ENCODE measurements around the gene FAIM. TPM values are rescaled to one million over a fixed set of nuclear protein-coding genes. Genes with fewer than 3 reads are reported as not detected.
"Not testable (repeated sequence)": the region's sequence is repeated elsewhere in the genome, so short reads cannot be mapped to it uniquely, and the experiment has no call there.

The FAIM gene
- total RNA-seq, 1 donor from 2014 or later: 17.0 TPM

GRCh38 chr3:138673641-138674530 is 65.3 kb downstream of the FAIM start:
- Mint-ChIP-seq H3K27me3 (ENCODE audit: low read depth) (no peaks in the 10 kb centered on the region), H3K27ac (ENCODE audit: unreplicated experiment) (peak overlapping the region; percentile 50), H3K4me1 (ENCODE audit: low read depth) (peaks cover 36% of the 10 kb centered on the region), H3K36me3 (ENCODE audit: low read depth) (peaks cover 31% of the 10 kb centered on the region), H3K9me3 (ENCODE audit: low read depth) (peaks cover 17% of the 10 kb centered on the region), H3K4me3 (ENCODE audit: unreplicated experiment) (no peak overlapping the region)
- no peak for TF ChIP-seq CTCF (IDR thresholded peaks at IDR 0.05)
- no peak for DNase-seq (ENCODE audit: low spot score)

GRCh38 chr3:138675393-138675792 is 66.8 kb downstream of the FAIM start:
- Mint-ChIP-seq H3K4me3 (ENCODE audit: unreplicated experiment) (no peak overlapping the region), H3K4me1 (ENCODE audit: low read depth) (peaks cover 28% of the 10 kb centered on the region), H3K27ac (ENCODE audit: unreplicated experiment) (no peak overlapping the region), H3K9me3 (ENCODE audit: low read depth) (peaks cover 17% of the 10 kb centered on the region), H3K27me3 (ENCODE audit: low read depth) (no peaks in the 10 kb centered on the region), H3K36me3 (ENCODE audit: low read depth) (peaks cover 31% of the 10 kb centered on the region)
- TF ChIP-seq CTCF (IDR thresholded peaks at IDR 0.05): no peak
- no peak for DNase-seq (ENCODE audit: low spot score)

GRCh38 chr3:138678086-138678485 is 69.5 kb downstream of the FAIM start:
- Mint-ChIP-seq H3K36me3 (ENCODE audit: low read depth) (peaks cover 32% of the 10 kb centered on the region), H3K9me3 (ENCODE audit: low read depth) (peaks cover 17% of the 10 kb centered on the region), H3K4me3 (ENCODE audit: unreplicated experiment) (no peak overlapping the region), H3K4me1 (ENCODE audit: low read depth) (peaks cover 23% of the 10 kb centered on the region), H3K27me3 (ENCODE audit: low read depth) (no peaks in the 10 kb centered on the region), H3K27ac (ENCODE audit: unreplicated experiment) (no peak overlapping the region)
- no peak for TF ChIP-seq CTCF (IDR thresholded peaks at IDR 0.05)
- no peak for DNase-seq (ENCODE audit: low spot score)

GRCh38 chr3:138678874-138679392 is 70.4 kb downstream of the FAIM start:
- Mint-ChIP-seq H3K27ac (ENCODE audit: unreplicated experiment) (no peak overlapping the region), H3K36me3 (ENCODE audit: low read depth) (peaks cover 28% of the 10 kb centered on the region)

GRCh38 chr3:138680974-138681373 is 72.4 kb downstream of the FAIM start:
- Mint-ChIP-seq H3K36me3 (ENCODE audit: low read depth) (peaks cover 11% of the 10 kb centered on the region), H3K4me1 (ENCODE audit: low read depth) (peaks cover 12% of the 10 kb centered on the region)
- H3K4me3 Mint-ChIP-seq (ENCODE audit: unreplicated experiment); H3K27me3 Mint-ChIP-seq (ENCODE audit: low read depth); DNase-seq (ENCODE audit: low spot score); H3K27ac Mint-ChIP-seq (ENCODE audit: unreplicated experiment); H3K9me3 Mint-ChIP-seq (ENCODE audit: low read depth): not testable (repeated sequence)

More at GRCh38 chr3:138678874-138679392, 70.4 kb downstream of the FAIM start:
- H3K4me1 Mint-ChIP-seq (ENCODE audit: low read depth): peaks cover 15% of the 10 kb centered on the region
- H3K4me3 Mint-ChIP-seq (ENCODE audit: unreplicated experiment): no peak overlapping the region
- peaks cover 15% of the 10 kb centered on the region for H3K9me3 Mint-ChIP-seq (ENCODE audit: low read depth)
- H3K27me3 Mint-ChIP-seq (ENCODE audit: low read depth): no peaks in the 10 kb centered on the region
- DNase-seq (ENCODE audit: low spot score): no peak
- TF ChIP-seq CTCF (IDR thresholded peaks at IDR 0.05): no peak

All from chondrocyte (in vitro differentiated cells).